ENCODE data around the gene ABHD2.
"Not testable (repeated sequence)": the region's sequence is repeated elsewhere in the genome, so short reads cannot be mapped to it uniquely, and the experiment has no call there.

ABHD2 gene

GRCh38 chr15:89138999-89139612 is 50.9 kb downstream of the ABHD2 start:
- no peak for DNase-seq (ENCODE audit: low read depth, low spot score)

GRCh38 chr15:89139613-89140499 is 51.6 kb downstream of the ABHD2 start:
- no peak for DNase-seq (ENCODE audit: low read depth, low spot score)

GRCh38 chr15:89140595-89140994 is 52.3 kb downstream of the ABHD2 start:
- DNase-seq (ENCODE audit: low read depth, low spot score) = no peak

- DNase-seq (ENCODE audit: low read depth, low spot score) = not testable (repeated sequence)
Observed at GRCh38 chr15:89141159-89141558, 52.9 kb downstream of the ABHD2 start.

GRCh38 chr15:89141885-89142284 is 53.6 kb downstream of the ABHD2 start:
- DNase-seq (ENCODE audit: low read depth, low spot score) = no peak

- no peak for DNase-seq (ENCODE audit: low read depth, low spot score)
Observed at GRCh38 chr15:89142423-89142822, 54.2 kb downstream of the ABHD2 start.

GRCh38 chr15:89143503-89144162 is 55.4 kb downstream of the ABHD2 start:
- no peak for DNase-seq (ENCODE audit: low read depth, low spot score)

- no peak for DNase-seq (ENCODE audit: low read depth, low spot score)
Observed at GRCh38 chr15:89144491-89144890, 56.2 kb downstream of the ABHD2 start.

- no peak for DNase-seq (ENCODE audit: low read depth, low spot score)
Observed at GRCh38 chr15:89146366-89146765, 58.1 kb downstream of the ABHD2 start.

GRCh38 chr15:89148126-89148525 is 59.9 kb downstream of the ABHD2 start:
- DNase-seq (ENCODE audit: low read depth, low spot score) = no peak

- DNase-seq (ENCODE audit: low read depth, low spot score) = no peak
Observed at GRCh38 chr15:89149501-89150101, 61.3 kb downstream of the ABHD2 start.

- DNase-seq (ENCODE audit: low read depth, low spot score) = no peak
Observed at GRCh38 chr15:89150287-89150686, 62.0 kb downstream of the ABHD2 start.

GRCh38 chr15:89150762-89151664 is 62.8 kb downstream of the ABHD2 start:
- no peak for DNase-seq (ENCODE audit: low read depth, low spot score)

GRCh38 chr15:89155122-89155521 is 66.9 kb downstream of the ABHD2 start:
- no peak for DNase-seq (ENCODE audit: low read depth, low spot score)

- DNase-seq (ENCODE audit: low read depth, low spot score) = no peak
Observed at GRCh38 chr15:89155656-89156055, 67.4 kb downstream of the ABHD2 start.

GRCh38 chr15:89157061-89157460 is 68.8 kb downstream of the ABHD2 start:
- no peak for DNase-seq (ENCODE audit: low read depth, low spot score)

- DNase-seq (ENCODE audit: low read depth, low spot score) = no peak
Observed at GRCh38 chr15:89157918-89158564, 69.8 kb downstream of the ABHD2 start.

GRCh38 chr15:89161666-89162065 is 73.4 kb downstream of the ABHD2 start:
- no peak for DNase-seq (ENCODE audit: low read depth, low spot score)

- DNase-seq (ENCODE audit: low read depth, low spot score) = no peak
Observed at GRCh38 chr15:89163271-89164055, 75.2 kb downstream of the ABHD2 start.

- no peak for DNase-seq (ENCODE audit: low read depth, low spot score)
Observed at GRCh38 chr15:89164712-89165211, 76.5 kb downstream of the ABHD2 start.

All from activated naive CD8-positive, alpha-beta T cell treated with anti-CD3 and anti-CD28 coated beads, Interleukin-2, amount 50 U/mL, for 16 hours (primary cell).